GM12873 (cell line): Measurements from ENCODE around the gene CLTB.

Experiments used
- CTCF ChIP-seq: IDR thresholded peaks from 2 replicates; pipeline ENCODE4 v1.5.1; 2012; ENCODE audit warnings: low read depth, mild to moderate bottlenecking, moderate library complexity, low read length, control low read depth; ENCODE audit not compliant: insufficient read depth; ENCODE audit errors: missing control alignments

CLTB gene

GRCh38 chr5:176447978-176448608 is 31.8 kb upstream of the CLTB start, which contains the start of gene FAF2:
Gene FAF2, plus strand, starts transcription at chr5:176448385. Its CDS starts 23 bp downstream, at chr5:176448408.
- TF ChIP-seq CTCF: peak; percentile 86

GRCh38 chr5:176447591-176447977 is 31.2 kb upstream of the CLTB start:
- no peak for TF ChIP-seq CTCF

- no peak for TF ChIP-seq CTCF
Measured at GRCh38 chr5:176446884-176447590, 30.7 kb upstream of the CLTB start.

- TF ChIP-seq CTCF: no peak
Measured at GRCh38 chr5:176446028-176446665, 29.8 kb upstream of the CLTB start.

- TF ChIP-seq CTCF: no peak
Measured at GRCh38 chr5:176444742-176445141, 28.4 kb upstream of the CLTB start.

- TF ChIP-seq CTCF: no peak
Measured at GRCh38 chr5:176441921-176442323, 25.6 kb upstream of the CLTB start.
